GM23248 (cell line): Measurements from ENCODE around the gene AP2B1. TPM values are rescaled to one million over a fixed set of nuclear protein-coding genes. Genes with fewer than 3 reads are reported as not detected.

Source experiments
- DNase-seq: peaks from one replicate; pipeline ENCODE4 v3.0.0-alpha.2; 2015
- H2AFZ ChIP-seq: fragments of 200-600 bp; sonication (generic); 2 replicates; pipeline ENCODE4 v1.6.1; 2016; ENCODE audit warnings: antibody characterized with exemption
- H3F3A ChIP-seq: fragments of 200-600 bp; sonication (generic); 2 replicates; pipeline ENCODE4 v1.6.1; 2016; ENCODE audit warnings: mild to moderate bottlenecking, antibody characterized with exemption, mixed run types; ENCODE audit not compliant: insufficient read depth
- H3K27ac ChIP-seq: fragments of 200-600 bp; sonication (generic); 2 replicates; pipeline ENCODE4 v1.5.1; 2016; ENCODE audit warnings: mild to moderate bottlenecking
- H3K27me3 ChIP-seq: fragments of 200-600 bp; sonication (generic); replicated peaks from 2 replicates; pipeline ENCODE4 v1.6.1; 2016; ENCODE audit warnings: mild to moderate bottlenecking; ENCODE audit not compliant: insufficient read depth
- H3K36me3 ChIP-seq: fragments of 200-600 bp; sonication (generic); 2 replicates; pipeline ENCODE4 v1.6.1; 2016; ENCODE audit warnings: low read depth, mild to moderate bottlenecking
- H3K4me1 ChIP-seq: fragments of 200-600 bp; sonication (generic); 2 replicates; pipeline ENCODE4 v1.6.1; 2016; ENCODE audit warnings: mild to moderate bottlenecking; ENCODE audit not compliant: insufficient read depth
- H3K4me2 ChIP-seq: fragments of 200-600 bp; sonication (generic); one replicate; pipeline ENCODE4 v1.6.1; 2016; ENCODE audit warnings: mild to moderate bottlenecking; ENCODE audit not compliant: unreplicated experiment
- H3K4me3 ChIP-seq: fragments of 200-600 bp; sonication (generic); 2 replicates; pipeline ENCODE4 v1.5.1; 2016; ENCODE audit warnings: mild to moderate bottlenecking
- H3K79me2 ChIP-seq: fragments of 200-600 bp; sonication (generic); 2 replicates; pipeline ENCODE4 v1.6.1; 2016; ENCODE audit warnings: mild to moderate bottlenecking; ENCODE audit not compliant: insufficient read depth
- H3K9ac ChIP-seq: fragments of 200-600 bp; sonication (generic); 2 replicates; pipeline ENCODE4 v1.6.1; 2016; ENCODE audit warnings: mild to moderate bottlenecking
- H3K9me2 ChIP-seq: fragments of 200-600 bp; sonication (generic); 2 replicates; pipeline ENCODE4 v1.6.1; 2016; ENCODE audit warnings: mixed run types, mild to moderate bottlenecking, moderate library complexity; ENCODE audit not compliant: insufficient read depth
- H3K9me3 ChIP-seq: fragments of 200-600 bp; sonication (generic); one replicate; pipeline ENCODE4 v1.6.1; 2017; ENCODE audit warnings: low read depth
- H4K20me1 ChIP-seq: fragments of 200-600 bp; sonication (generic); 2 replicates; pipeline ENCODE4 v1.6.0; 2016; ENCODE audit not compliant: insufficient read depth
- EZH2 ChIP-seq: fragments of 200-600 bp; sonication (generic); IDR thresholded peaks from 2 replicates; pipeline ENCODE4 v1.6.1; 2018; ENCODE audit warnings: antibody characterized with exemption, mild to moderate bottlenecking; ENCODE audit not compliant: insufficient read depth, poor library complexity, severe bottlenecking
- EZH2phosphoT487 ChIP-seq: fragments of 200-600 bp; sonication (generic); IDR thresholded peaks from 2 replicates; pipeline ENCODE4 v1.6.1; 2018; ENCODE audit warnings: antibody characterized with exemption, moderate library complexity, mild to moderate bottlenecking, low read depth; ENCODE audit not compliant: insufficient read depth
- WGBS, 2 experiments: methylation state at CpG; one replicate each; pipeline ENCODE4 v1.1.6; 2015 to 2017; ENCODE audit warnings: low lambda C conversion rate in 2 of 2, low coverage in 1 of 2; ENCODE audit errors: missing lambda C conversion rate in 2 of 2; 5-methylcytosine and 5-hydroxymethylcytosine counted together
- in situ Hi-C: fragments of 300-500 bp; cut with MboI; formaldehyde crosslinking; loops from 2 replicates; pipeline ENCODE4 v1.15.0; 2020
- polyA plus RNA-seq: library from polyadenylated mRNA; unstranded; fragments of >200 nt; fragmentation: Nextera tagmentation; extraction: Ambion mirVana; gene quantifications from 2 replicates; pipeline ENCODE4 v1.2.1, GENCODE V29; 2016
- total RNA-seq: library from RNA; depleted of rRNA; stranded (reverse); fragments of >200 nt; shearing (Covaris generic); gene quantifications from 2 replicates; pipeline ENCODE4 v1.2.3, GENCODE V29; 2014

Gene AP2B1
- total and polyA plus RNA-seq, 2 experiments from 2014 or later, result 72.4 to 85.9 TPM

DNA sequence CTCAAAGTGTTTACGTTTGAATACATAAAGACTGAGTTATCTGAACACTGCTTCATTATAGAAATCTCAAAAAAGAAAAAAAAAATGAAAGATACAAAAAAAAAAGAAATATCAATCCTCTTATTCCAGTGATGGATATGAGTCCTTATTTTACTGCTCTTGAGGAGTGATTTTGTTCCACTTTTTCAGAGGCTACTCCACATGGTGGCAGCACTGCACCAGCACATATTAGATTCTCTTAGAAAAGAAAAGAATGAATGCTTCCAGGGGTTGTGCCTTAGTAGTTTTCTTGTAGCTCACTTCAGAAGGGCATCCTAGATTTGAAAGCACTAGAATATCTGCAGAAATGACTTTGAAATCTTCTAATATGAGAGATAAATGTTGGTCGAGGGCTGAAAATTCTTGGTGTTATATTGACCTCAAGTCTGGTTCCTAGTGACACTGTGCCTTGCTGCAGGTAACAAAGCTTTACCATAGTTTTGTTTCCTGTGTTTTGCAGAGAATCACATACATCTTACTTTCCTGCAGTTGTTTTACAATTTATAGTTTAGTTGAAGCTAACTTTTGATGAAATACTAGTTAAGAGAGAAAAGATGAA, 25.9 kb downstream of the AP2B1 start:
- no peak overlapping the region for H3K9ac ChIP-seq
- H2AFZ ChIP-seq, result no peak overlapping the region
- no peaks in the 10 kb centered on the region for H3F3A ChIP-seq
- peak; percentile 64 for DNase-seq
- peaks cover 32% of the 10 kb centered on the region for H3K79me2 ChIP-seq
- no peak overlapping the region for H3K27ac ChIP-seq
- H3K9me2 ChIP-seq, result no peaks in the 10 kb centered on the region
- in situ Hi-C loops, result loop anchor here (10.0 kb wide), 1 partner anchor 58 kb away; no protein-coding TSS in a partner anchor
- H3K4me3 ChIP-seq, result no peak overlapping the region
- no peaks in the 10 kb centered on the region for H4K20me1 ChIP-seq
- TF ChIP-seq EZH2 (no peak), EZH2phosphoT487 (no peak)
- no peaks in the 10 kb centered on the region for H3K9me3 ChIP-seq
- WGBS, 2 experiments, result 80 to 81% methylated on average over 2 of the region's 2 CpGs
- no peaks in the 10 kb centered on the region for H3K27me3 ChIP-seq
- no peak overlapping the region for H3K4me2 ChIP-seq
- H3K4me1 ChIP-seq, result no peaks in the 10 kb centered on the region
- H3K36me3 ChIP-seq, result peaks cover 20% of the 10 kb centered on the region; the same call in 1 of the 2 replicates

DNA sequence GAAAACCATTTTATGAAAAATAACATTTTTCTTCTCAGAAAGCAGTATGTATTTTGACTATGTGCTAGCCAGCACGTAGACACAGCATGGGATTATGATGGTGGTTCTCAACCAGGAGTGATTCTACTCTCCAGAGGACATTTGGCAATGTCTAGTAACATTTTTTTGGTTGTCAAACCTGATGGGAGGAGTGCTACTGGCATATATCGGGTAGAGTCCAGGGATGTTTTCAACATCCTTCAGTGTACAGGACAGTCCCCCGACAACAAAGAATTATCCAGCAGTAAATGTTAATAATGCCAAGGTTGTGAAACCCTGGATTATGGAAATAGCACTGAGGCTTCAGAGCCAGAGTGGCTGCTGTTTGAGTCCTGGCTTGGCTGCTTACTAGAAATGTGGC, 27.7 kb downstream of the AP2B1 start:
- DNase-seq, result no peak
- Histone ChIP-seq H3K36me3 (0 out of 2 replicates have a peak, but pooled peaks cover 7% of the 10 kb centered on the region), H3K4me3 (no peak overlapping the region), H3K79me2 (peaks cover 37% of the 10 kb centered on the region), H3K27ac (no peak overlapping the region), H3K4me1 (no peaks in the 10 kb centered on the region), H3F3A (no peaks in the 10 kb centered on the region), H2AFZ (no peak overlapping the region), H3K9ac (no peak overlapping the region), H3K27me3 (no peaks in the 10 kb centered on the region), H3K9me3 (no peaks in the 10 kb centered on the region), H4K20me1 (no peaks in the 10 kb centered on the region), H3K4me2 (no peak overlapping the region), H3K9me2 (no peaks in the 10 kb centered on the region)
- no peak for TF ChIP-seq EZH2
- TF ChIP-seq EZH2phosphoT487, result no peak
- 82 to 85% methylated on average over 3 of the region's 3 CpGs for WGBS, 2 experiments
- in situ Hi-C loops, result loop anchor here (10.0 kb wide), 1 partner anchor 60 kb away; no protein-coding TSS in a partner anchor

DNA sequence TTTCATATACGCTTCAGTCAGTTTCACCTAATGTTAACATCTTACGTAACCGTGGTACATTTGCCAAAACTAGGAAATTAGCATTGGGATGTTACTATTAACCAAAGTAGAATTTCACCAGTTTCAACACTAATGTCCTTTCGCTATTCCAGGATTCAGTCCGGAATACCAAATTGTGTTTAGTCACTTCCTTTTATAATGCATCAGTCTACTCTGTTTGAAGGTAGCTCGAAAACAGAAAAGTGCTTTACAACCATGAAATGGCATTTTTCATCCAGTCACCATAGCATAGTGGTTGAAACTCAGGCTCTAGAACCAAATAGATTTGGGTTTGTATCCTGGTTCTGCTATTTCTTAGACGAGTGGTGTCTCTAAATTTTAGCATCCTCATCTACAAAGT, 29.4 kb downstream of the AP2B1 start:
- in situ Hi-C loops, result loop anchor here (10.0 kb wide), 1 partner anchor 62 kb away; no protein-coding TSS in a partner anchor
- H3K9ac ChIP-seq, result no peak overlapping the region
- peaks cover 48% of the 10 kb centered on the region for H3K79me2 ChIP-seq

DNA sequence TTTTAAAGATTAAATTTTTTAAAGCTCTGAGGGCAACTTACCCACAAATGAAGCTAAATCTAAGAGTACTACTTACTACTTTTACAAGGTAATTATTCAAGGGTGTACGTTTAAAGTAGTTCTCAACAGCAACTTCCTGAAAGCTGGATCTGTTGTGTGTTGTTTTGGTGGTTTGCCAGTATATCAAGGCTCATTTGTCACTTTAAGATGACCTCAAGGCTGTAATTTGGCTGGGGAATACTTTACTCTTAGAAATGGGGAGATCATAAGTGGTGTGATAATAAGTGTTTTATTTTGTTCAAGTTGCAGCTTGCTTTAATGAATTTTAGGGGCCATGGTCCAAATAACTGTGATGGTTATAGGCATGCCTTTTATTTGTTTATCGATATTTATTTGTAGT, 30.4 kb downstream of the AP2B1 start:
- 98 to 99% methylated on average over 2 of the region's 2 CpGs for WGBS, 2 experiments
- Histone ChIP-seq H3K4me3 (no peak overlapping the region), H3K27me3 (no peaks in the 10 kb centered on the region), H3K9me3 (no peaks in the 10 kb centered on the region), H3K79me2 (peaks cover 51% of the 10 kb centered on the region), H3K9ac (no peak overlapping the region), H2AFZ (no peak overlapping the region), H3K4me1 (no peaks in the 10 kb centered on the region), H3F3A (no peaks in the 10 kb centered on the region), H3K36me3 (0 out of 2 replicates have a peak, but pooled peaks cover 6% of the 10 kb centered on the region), H4K20me1 (no peaks in the 10 kb centered on the region), H3K27ac (no peak overlapping the region), H3K9me2 (no peaks in the 10 kb centered on the region), H3K4me2 (no peak overlapping the region)
- no peak for TF ChIP-seq EZH2phosphoT487
- no peak for TF ChIP-seq EZH2
- no peak for DNase-seq
- in situ Hi-C loops, result loop anchor here (10.0 kb wide), 1 partner anchor 63 kb away; no protein-coding TSS in a partner anchor

More for the DNA sequence above, 29.4 kb downstream of the AP2B1 start:
- DNase-seq, result no peak
- Histone ChIP-seq H3K4me2 (no peak overlapping the region), H3F3A (no peaks in the 10 kb centered on the region), H3K27me3 (no peaks in the 10 kb centered on the region), H3K27ac (no peak overlapping the region), H3K4me1 (no peaks in the 10 kb centered on the region), H2AFZ (no peak overlapping the region), H3K4me3 (no peak overlapping the region), H3K9me3 (no peaks in the 10 kb centered on the region), H4K20me1 (no peaks in the 10 kb centered on the region), H3K9me2 (no peaks in the 10 kb centered on the region), H3K36me3 (0 out of 2 replicates have a peak, but pooled peaks cover 2% of the 10 kb centered on the region)
- WGBS, 2 experiments, result 97 to 99% methylated on average over 7 of the region's 7 CpGs
- TF ChIP-seq EZH2, result no peak
- TF ChIP-seq EZH2phosphoT487, result no peak
